A673 (cell line): ENCODE data around the gene STPG3.

Source experiments
- EZH2 ChIP-seq: fragments of 200-600 bp; sonication (generic); IDR thresholded peaks from 2 replicates; pipeline ENCODE4 v1.6.1; 2017; ENCODE audit warnings: borderline replicate concordance, low read depth, mild to moderate bottlenecking, mixed read lengths, antibody characterized with exemption, low read length; ENCODE audit not compliant: poor library complexity, severe bottlenecking
- TF ChIP-seq, protein P1 (sequence below): fragments of 300-800, 200-600 bp; sonication (generic); conservative IDR thresholded peaks from 2 replicates; pipeline ENCODE4 v1.5.1; 2017; ENCODE audit warnings: low read depth, mild to moderate bottlenecking, antibody characterized with exemption, low read length, moderate library complexity, mixed read lengths

DNA sequence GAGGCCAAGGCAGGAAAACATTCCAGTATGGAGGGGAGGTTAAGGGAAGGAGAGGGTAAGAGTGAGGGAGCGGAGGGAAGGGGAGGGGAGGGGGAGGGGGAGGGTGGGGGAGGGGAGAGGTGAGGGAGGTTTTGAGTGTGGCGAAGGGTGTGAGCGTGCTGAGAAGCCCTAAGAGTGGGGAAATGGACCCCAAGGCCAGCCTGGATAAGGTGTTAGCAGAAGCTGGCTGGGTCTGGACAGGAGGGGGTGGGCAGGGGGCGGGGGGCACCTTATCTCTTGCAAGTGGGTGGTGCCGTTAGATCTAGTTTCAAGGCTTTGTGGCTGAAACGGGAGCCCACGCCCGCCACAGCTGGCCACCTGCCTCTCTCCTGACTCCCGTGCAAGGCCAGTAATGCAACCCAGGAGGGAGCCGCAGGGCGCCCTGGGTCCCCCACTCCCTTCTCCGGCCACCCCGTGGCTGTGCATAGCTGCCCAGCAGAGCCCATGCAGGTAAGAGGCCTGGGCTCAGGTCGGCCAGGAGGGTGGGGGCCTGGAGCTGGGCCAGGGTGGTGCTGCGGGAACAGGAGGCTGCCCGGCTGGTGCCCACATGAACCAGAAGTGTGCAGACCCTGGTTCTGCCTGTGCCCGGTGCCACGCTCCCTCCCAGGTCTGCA, 23.1 kb upstream of the STPG3 start:
- no peak for TF ChIP-seq EZH2
- TF ChIP-seq, protein P1, sequence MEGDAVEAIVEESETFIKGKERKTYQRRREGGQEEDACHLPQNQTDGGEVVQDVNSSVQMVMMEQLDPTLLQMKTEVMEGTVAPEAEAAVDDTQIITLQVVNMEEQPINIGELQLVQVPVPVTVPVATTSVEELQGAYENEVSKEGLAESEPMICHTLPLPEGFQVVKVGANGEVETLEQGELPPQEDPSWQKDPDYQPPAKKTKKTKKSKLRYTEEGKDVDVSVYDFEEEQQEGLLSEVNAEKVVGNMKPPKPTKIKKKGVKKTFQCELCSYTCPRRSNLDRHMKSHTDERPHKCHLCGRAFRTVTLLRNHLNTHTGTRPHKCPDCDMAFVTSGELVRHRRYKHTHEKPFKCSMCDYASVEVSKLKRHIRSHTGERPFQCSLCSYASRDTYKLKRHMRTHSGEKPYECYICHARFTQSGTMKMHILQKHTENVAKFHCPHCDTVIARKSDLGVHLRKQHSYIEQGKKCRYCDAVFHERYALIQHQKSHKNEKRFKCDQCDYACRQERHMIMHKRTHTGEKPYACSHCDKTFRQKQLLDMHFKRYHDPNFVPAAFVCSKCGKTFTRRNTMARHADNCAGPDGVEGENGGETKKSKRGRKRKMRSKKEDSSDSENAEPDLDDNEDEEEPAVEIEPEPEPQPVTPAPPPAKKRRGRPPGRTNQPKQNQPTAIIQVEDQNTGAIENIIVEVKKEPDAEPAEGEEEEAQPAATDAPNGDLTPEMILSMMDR = no peak
